K562 (cell line): Measurements from ENCODE around the gene TRAK1. TPM values are rescaled to one million over a fixed set of nuclear protein-coding genes. Genes with fewer than 3 reads are reported as not detected.

ENCODE experiments used
- ATAC-seq: fragments of 200-7000 bp; cut with Tn5 transposase; 3 replicates; pipeline ENCODE4 v1.9.1; 2020; ENCODE audit warnings: moderate library complexity
- BruUV-seq: library from RNA; stranded (reverse); fragments of 400-500 nt; replicated peaks from 2 replicates; lab custom pipeline; 2021; lab: Mats Ljungman, UMichigan
- CTCF ChIA-PET: fragments of 300-600 bp; formaldehyde crosslinking; extraction: SDS; loops from one replicate; lab custom pipeline; 2021; ENCODE audit warnings: low intra/inter-chr PET ratio; lab: Yijun Ruan, JAX
- POLR2A ChIA-PET: fragments of 300-600, 350-650 bp; sonication (Branson Sonifier 250); formaldehyde crosslinking; extraction: SDS; loops from one replicate; lab custom pipeline; 2021; ENCODE audit warnings: antibody characterized with exemption, inconsistent platforms; lab: Yijun Ruan, JAX
- DNase-seq, 4 experiments: peaks; one replicate each; pipeline versions ENCODE4 v3.0.0 to v3.0.0-alpha.2; 2011 to 2018; ENCODE audit warnings: low spot score in 3 of 4, mixed read lengths in 3 of 4; ENCODE audit errors: extremely low read depth in 1 of 4
- FAIRE-seq: peaks from 2 replicates; lab custom pipeline; 2011; peaks lifted over from hg19 to GRCh38; lab: Jason Lieb, UNC
- H2AFZ ChIP-seq: 2 replicates; pipeline ENCODE4 v1.6.0; 2011; ENCODE audit warnings: low read depth, low read length, control low read depth, inconsistent platforms
- H3K27ac ChIP-seq: fragments of 200-600 bp; 3 replicates; pipeline ENCODE4 v1.8.0; 2011; ENCODE audit warnings: low read depth, mild to moderate bottlenecking, control low read depth, inconsistent platforms, low read length, moderate library complexity, mixed read lengths; ENCODE audit errors: extremely low read depth
- H3K27me3 ChIP-seq, 2 experiments: fragments of 300-600 bp in 1 of 2; 2 replicates in 1 of 2; 3 replicates in 1 of 2; pipeline versions ENCODE4 v1.6.0 to v1.8.0; 2011; ENCODE audit warnings: inconsistent platforms in 2 of 2, low read length in 2 of 2, mild to moderate bottlenecking in 1 of 2, mixed read lengths in 1 of 2, moderate library complexity in 1 of 2; ENCODE audit not compliant: control insufficient read depth in 2 of 2, insufficient read depth in 2 of 2
- H3K36me3 ChIP-seq: fragments of 300-600 bp; 3 replicates; pipeline ENCODE4 v1.8.0; 2011; ENCODE audit warnings: mild to moderate bottlenecking, low read length, inconsistent platforms; ENCODE audit not compliant: control insufficient read depth, insufficient read depth
- H3K4me1 ChIP-seq, 2 experiments: fragments of 200-600 bp in 1 of 2; replicated peaks in 1 of 2; 2 replicates in 1 of 2; 3 replicates in 1 of 2; pipeline versions ENCODE4 v1.5.1 to v1.8.0; 2011; ENCODE audit warnings: inconsistent platforms in 2 of 2, low read length in 2 of 2, mild to moderate bottlenecking in 1 of 2, mixed read lengths in 1 of 2, moderate library complexity in 1 of 2; ENCODE audit not compliant: control insufficient read depth in 2 of 2, insufficient read depth in 2 of 2
- H3K4me2 ChIP-seq: 2 replicates; pipeline ENCODE4 v1.6.1; 2011; ENCODE audit warnings: low read length, control low read depth, inconsistent platforms, mixed read lengths; ENCODE audit not compliant: insufficient read depth
- H3K4me3 ChIP-seq: fragments of 200-600 bp; sonication (generic), shearing (Covaris generic); 2 replicates; pipeline ENCODE4 v1.5.1; 2016; ENCODE audit warnings: control low read depth, inconsistent platforms
- H3K79me2 ChIP-seq: fragments of 200-600 bp; 3 replicates; pipeline ENCODE4 v1.8.0; 2011; ENCODE audit warnings: low read length, inconsistent platforms; ENCODE audit not compliant: control insufficient read depth, insufficient read depth
- H3K9ac ChIP-seq, 2 experiments: 2 replicates each; pipeline versions ENCODE4 v1.6.0 to v1.6.1; 2011; ENCODE audit warnings: low read depth in 2 of 2, low read length in 2 of 2, control low read depth in 1 of 2, inconsistent platforms in 1 of 2, mild to moderate bottlenecking in 1 of 2, mixed read lengths in 1 of 2; ENCODE audit not compliant: insufficient read depth in 1 of 2
- H3K9me1 ChIP-seq: one replicate; pipeline ENCODE4 v1.6.0; 2011; ENCODE audit warnings: inconsistent platforms, mild to moderate bottlenecking, low read length, moderate library complexity; ENCODE audit not compliant: control insufficient read depth, insufficient read depth
- H3K9me3 ChIP-seq: replicated peaks from 2 replicates; pipeline ENCODE4 v1.5.1; 2011; ENCODE audit warnings: low read depth, low read length, inconsistent platforms; ENCODE audit not compliant: control insufficient read depth, insufficient read depth
- H4K20me1 ChIP-seq: replicated peaks from 2 replicates; pipeline ENCODE4 v1.6.1; 2011; ENCODE audit warnings: low read length, inconsistent platforms, mixed read lengths; ENCODE audit not compliant: control insufficient read depth, insufficient read depth
- ATF1 ChIP-seq, 2 experiments: fragments of 450-650 bp in 1 of 2; IDR thresholded peaks; 2 replicates each; pipeline ENCODE4 v1.6.1; 2016; ENCODE audit warnings: missing compliant biosample characterization in 1 of 2, missing genetic modification characterization in 1 of 2
- CXXC5 ChIP-seq: fragments of 250-450 bp; sonication (Bioruptor Pico); IDR thresholded peaks from 2 replicates; pipeline ENCODE4 v1.8.0; 2022; ENCODE audit warnings: inconsistent platforms, mild to moderate bottlenecking, moderate library complexity
- E2F5 ChIP-seq: sonication (generic); formaldehyde crosslinking; IDR thresholded peaks from 2 replicates; pipeline ENCODE4 v1.8.0; 2022; ENCODE audit warnings: mild to moderate bottlenecking, missing genetic modification reagents
- EZH2 ChIP-seq: IDR thresholded peaks from 2 replicates; pipeline ENCODE4 v1.6.1; 2012; ENCODE audit warnings: low read depth, mild to moderate bottlenecking, inconsistent platforms, low read length, borderline replicate concordance
- FUS ChIP-seq: fragments of 200-400 bp; formaldehyde crosslinking; optimal IDR thresholded peaks from 2 replicates; pipeline ENCODE3; 2017; ENCODE audit warnings: low read depth, low read length
- HMGN3 ChIP-seq: IDR thresholded peaks from 2 replicates; pipeline ENCODE4 v1.6.1; 2011; ENCODE audit warnings: borderline replicate concordance, low read depth, mild to moderate bottlenecking, mixed read lengths, low read length; ENCODE audit not compliant: insufficient read length; ENCODE audit errors: extremely low read depth
- NFE2 ChIP-seq: IDR thresholded peaks from 2 replicates; pipeline ENCODE4 v1.6.1; 2014; ENCODE audit warnings: antibody characterized with exemption, low read depth
- SAFB2 ChIP-seq: fragments of 200-400 bp; formaldehyde crosslinking; IDR thresholded peaks from 2 replicates; pipeline ENCODE4 v1.6.1; 2018; ENCODE audit warnings: borderline replicate concordance, low read length, low read depth, moderate library complexity; ENCODE audit not compliant: severe bottlenecking
- SFPQ ChIP-seq: fragments of 200-400 bp; formaldehyde crosslinking; IDR thresholded peaks from 2 replicates; pipeline ENCODE4 v1.6.1; 2017; ENCODE audit warnings: mild to moderate bottlenecking, low read depth, low read length, moderate library complexity
- TCFL5 ChIP-seq: fragments of 250-450 bp; sonication (Bioruptor Pico); conservative IDR thresholded peaks from 2 replicates; pipeline ENCODE4 v1.6.1; 2021; ENCODE audit warnings: mild to moderate bottlenecking, moderate library complexity, matching md5 sums
- ZBTB17 ChIP-seq: fragments of 450-650 bp; formaldehyde crosslinking; IDR thresholded peaks from 2 replicates; pipeline ENCODE4 v1.4.0; 2020; ENCODE audit warnings: mild to moderate bottlenecking
- ZNF133 ChIP-seq: fragments of 250-450 bp; sonication (Bioruptor Pico); IDR thresholded peaks from 2 replicates; pipeline ENCODE4 v1.4.0; 2020; ENCODE audit warnings: mild to moderate bottlenecking
- ZNF764 ChIP-seq: fragments of 250-450 bp; sonication (Bioruptor Pico); IDR thresholded peaks from 2 replicates; pipeline ENCODE4 v1.4.0; 2020; ENCODE audit warnings: low read depth, mild to moderate bottlenecking, moderate library complexity
- WGBS: fragments of 100-300 bp; shearing (Covaris generic); methylation state at CpG from one replicate; pipeline ENCODE4 v1.1.6; 2016; ENCODE audit warnings: low coverage, mixed read lengths; ENCODE audit not compliant: insufficient coverage; ENCODE audit errors: missing lambda C conversion rate; 5-methylcytosine and 5-hydroxymethylcytosine counted together
- in situ Hi-C: fragments of 300-500 bp; cut with MboI; formaldehyde crosslinking; loops from 4 replicates; pipeline ENCODE4 v1.15.0; 2018; ENCODE audit warnings: inconsistent platforms, mixed read lengths
- intact Hi-C: fragments of 100-400 bp; cut with micrococcal nuclease; formaldehyde crosslinking; loops from 2 replicates; pipeline ENCODE4 v1.14.2; 2022
- polyA plus RNA-seq, 8 experiments: library from polyadenylated mRNA; depleted of rRNA in 4 of 8; stranded (reverse) in 5 of 8; unstranded in 3 of 8; fragments of >200 nt; fragmentation: Nextera tagmentation in 2 of 8; fragmentation: Illumina TruSeq in 1 of 8; extraction: Ambion mirVana in 2 of 8; extraction: Trizol in 1 of 8; gene quantifications; 2 replicates each; pipeline versions ENCODE4 v1.2.1 to v1.2.3, GENCODE V29; 2011 to 2014; ENCODE audit warnings: inconsistent platforms in 1 of 8, missing spikeins in 1 of 8
- total RNA-seq, 7 experiments: library from RNA; depleted of rRNA in 6 of 7; stranded (reverse); fragments of >200 nt in 6 of 7; fragmentation: Illumina TruSeq in 2 of 7; extraction: Trizol in 2 of 7; gene quantifications; 2 replicates each; pipeline versions ENCODE4 v1.2.1 to v1.2.3, GENCODE V29; 2011 to 2021; ENCODE audit warnings: low replicate concordance in 1 of 7

The TRAK1 gene
- total and polyA plus RNA-seq, 9 of the 15 experiments (the other 6 are each of a cell fraction or from before 2014, with no cell fraction given) = 5.3 to 28.5 (median 17.5) TPM

DNA sequence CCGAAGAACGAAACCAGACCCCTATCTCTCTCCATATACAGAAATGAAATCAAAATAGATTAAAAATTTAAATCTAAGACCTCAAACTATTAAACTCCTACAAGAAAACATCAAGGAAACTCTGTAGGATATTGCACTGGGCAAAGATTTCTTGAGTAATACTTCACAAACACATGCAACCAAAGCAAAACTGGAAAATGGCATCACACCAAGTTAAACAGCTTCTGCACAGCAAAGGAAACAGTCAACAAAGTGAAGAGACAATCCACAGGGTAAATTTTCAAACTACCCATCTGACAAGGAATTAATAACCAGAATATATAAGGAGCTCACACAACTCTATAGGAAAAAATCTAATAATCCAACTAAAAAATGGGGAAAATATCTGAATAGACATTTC lies 145.5 kb downstream of the TRAK1 start:
- H3K9me3 ChIP-seq = no peaks in the 10 kb centered on the region
- FAIRE-seq (no peak), DNase-seq (no peak), ATAC-seq (no peak)
- no peak overlapping the region for H2AFZ ChIP-seq
- no peaks in the 10 kb centered on the region for H3K4me1 ChIP-seq
- H3K9ac ChIP-seq = no peak overlapping the region
- BruUV-seq = no TSS peak
- no peaks in the 10 kb centered on the region for H3K9me1 ChIP-seq
- no peaks in the 10 kb centered on the region for H3K79me2 ChIP-seq
- ChIA-PET POLR2A (no interaction called here), CTCF (no interaction called here)
- intact Hi-C loops (loop anchor here (10.0 kb wide), 1 partner anchor 518 kb away; no protein-coding TSS in a partner anchor), in situ Hi-C loops (no loop called here)
- no peak overlapping the region for H3K4me3 ChIP-seq
- no peaks in the 10 kb centered on the region for H3K36me3 ChIP-seq
- no peaks in the 10 kb centered on the region for H4K20me1 ChIP-seq
- H3K4me2 ChIP-seq = no peak overlapping the region
- TF ChIP-seq CXXC5 (CRISPR knock-in tag) = no peak
- TF ChIP-seq FUS = no peak
- TF ChIP-seq HMGN3 = no peak
- TF ChIP-seq NFE2 = no peak
- TF ChIP-seq ZNF133 (CRISPR knock-in tag) = no peak
- TF ChIP-seq ZNF764 (CRISPR knock-in tag) = no peak
- TF ChIP-seq E2F5 = no peak
- no peak for TF ChIP-seq EZH2
- TF ChIP-seq SAFB2 = no peak
- no peak for TF ChIP-seq TCFL5
- no peak for TF ChIP-seq ATF1 (CRISPR knock-in tag; IDR thresholded peaks at IDR 0.05)
- no peak for TF ChIP-seq ATF1 (tag; IDR thresholded peaks at IDR 0.05)
- TF ChIP-seq ZBTB17 = no peak
- TF ChIP-seq SFPQ = no peak
- peaks cover 3 to 19% of the 10 kb centered on the region in 2 experiments; a peak in 4 of 5 replicates for H3K27me3 ChIP-seq
- 2% methylated on average over 2 of the region's 2 CpGs for WGBS
- H3K27ac ChIP-seq = no peak overlapping the region
